Psoas muscle (tissue), 8 donors: ENCODE measurements around the gene JADE2. TPM values are rescaled to one million over a fixed set of nuclear protein-coding genes. Genes with fewer than 3 reads are reported as not detected.

ENCODE experiments used
- ATAC-seq, 4 donors: fragments of 200-7000 bp; cut with Tn5 transposase; one replicate each; pipeline ENCODE4 v1.9.1; 2020; ENCODE audit warnings: moderate library complexity in 3 of 4, mild to moderate bottlenecking in 2 of 4
- DNase-seq, 2 donors: peaks; one replicate each; pipeline ENCODE4 v3.0.0-alpha.2; 2020
- H3K27ac ChIP-seq: fragments of 200-600 bp; one replicate; pipeline ENCODE4 v1.8.0; 2022
- H3K27me3 ChIP-seq, 3 donors: fragments of 200-600 bp in 1 of 3; one replicate each; pipeline versions ENCODE4 v1.6.1 to v1.8.0; 2013 to 2022; ENCODE audit warnings: low read length in 2 of 3, mild to moderate bottlenecking in 2 of 3, moderate library complexity in 1 of 3; ENCODE audit not compliant: insufficient read depth in 3 of 3
- H3K36me3 ChIP-seq, 2 donors: fragments of 200-600 bp in 1 of 2; one replicate each; pipeline versions ENCODE4 v1.6.1 to v1.8.0; 2013 to 2022; ENCODE audit warnings: low read depth in 1 of 2, mild to moderate bottlenecking in 1 of 2, moderate library complexity in 1 of 2; ENCODE audit not compliant: insufficient read depth in 1 of 2
- H3K4me1 ChIP-seq: fragments of 200-600 bp; one replicate; pipeline ENCODE4 v1.8.0; 2022
- H3K4me3 ChIP-seq: fragments of 200-600 bp; one replicate; pipeline ENCODE4 v1.8.0; 2022; ENCODE audit warnings: mild to moderate bottlenecking
- H3K9me3 ChIP-seq: fragments of 200-600 bp; one replicate; pipeline ENCODE4 v1.8.0; 2022
- WGBS, 3 donors: extraction: QIAGEN DNeasy Blood & Tissue Kit; methylation state at CpG; one replicate each; pipeline versions ENCODE4 v1.1.6 to v1.1.7; 2013; 5-methylcytosine and 5-hydroxymethylcytosine counted together
- intact Hi-C, 2 donors: fragments of 100-400 bp; cut with DNase I; formaldehyde crosslinking; loops; one replicate each; pipeline versions ENCODE4 v1.11.0 to v1.14.2; 2022
- polyA plus RNA-seq, 3 donors: library from polyadenylated mRNA; stranded (reverse); fragments of 200-250 nt; gene quantifications; one replicate each; pipeline ENCODE4 v1.2.3, GENCODE V29; 2013
- total RNA-seq, 4 donors: library from RNA; stranded (reverse); fragmentation: NEBNext Ultra II Directional in 2 of 4; extraction: Animal tissue kit (Norgen Biotek cat#: 25700) in 2 of 4; gene quantifications; one replicate each; pipeline versions ENCODE4 v1.2.1 to v1.2.4, GENCODE V29; 2021 to 2023
- TF ChIP-seq, protein P1 (sequence below): fragments of 200-600 bp; IDR thresholded peaks from one replicate; pipeline ENCODE4 v1.8.0; 2022; ENCODE audit warnings: antibody characterized with exemption
- donor health status: healthy with polysubstance abuse.
- donor health status: DM: no; HTN: no; CAD: no; lungs with moderate emphysema.
- donor health status: Bipolar disorder and iron deficiency.
- donor health status: healthy.
- donor health status: DM: yes; HTN: yes; CAD: no.
- donor health status: DM: no; HTN: no; CAD: no.
- donor health status: DM: no; HTN: no; CAD: no.
- donor health status: DM: yes; HTN: yes; CAD: no.

Gene JADE2
- total and polyA plus RNA-seq, 7 donors, result 5.0 to 15.1 (median 10.1) TPM

GRCh38 chr5:134534058-134534725 is 8.7 kb downstream of the JADE2 start:
- H3K27ac ChIP-seq, result no peak overlapping the region
- no peaks in the 10 kb centered on the region for H3K9me3 ChIP-seq
- peaks cover 0 to 30% of the 10 kb centered on the region in 2 donors for H3K36me3 ChIP-seq
- intact Hi-C loops, result no loop called here
- no peak overlapping the region for H3K4me3 ChIP-seq
- DNase-seq (no peak), ATAC-seq (no peak)
- no peaks in the 10 kb centered on the region for H3K27me3 ChIP-seq
- H3K4me1 ChIP-seq, result peaks cover 30% of the 10 kb centered on the region
- WGBS, 3 donors, result 71 to 80% (median 73%) methylated on average over 10 of the region's 10 CpGs
- TF ChIP-seq, protein P1, sequence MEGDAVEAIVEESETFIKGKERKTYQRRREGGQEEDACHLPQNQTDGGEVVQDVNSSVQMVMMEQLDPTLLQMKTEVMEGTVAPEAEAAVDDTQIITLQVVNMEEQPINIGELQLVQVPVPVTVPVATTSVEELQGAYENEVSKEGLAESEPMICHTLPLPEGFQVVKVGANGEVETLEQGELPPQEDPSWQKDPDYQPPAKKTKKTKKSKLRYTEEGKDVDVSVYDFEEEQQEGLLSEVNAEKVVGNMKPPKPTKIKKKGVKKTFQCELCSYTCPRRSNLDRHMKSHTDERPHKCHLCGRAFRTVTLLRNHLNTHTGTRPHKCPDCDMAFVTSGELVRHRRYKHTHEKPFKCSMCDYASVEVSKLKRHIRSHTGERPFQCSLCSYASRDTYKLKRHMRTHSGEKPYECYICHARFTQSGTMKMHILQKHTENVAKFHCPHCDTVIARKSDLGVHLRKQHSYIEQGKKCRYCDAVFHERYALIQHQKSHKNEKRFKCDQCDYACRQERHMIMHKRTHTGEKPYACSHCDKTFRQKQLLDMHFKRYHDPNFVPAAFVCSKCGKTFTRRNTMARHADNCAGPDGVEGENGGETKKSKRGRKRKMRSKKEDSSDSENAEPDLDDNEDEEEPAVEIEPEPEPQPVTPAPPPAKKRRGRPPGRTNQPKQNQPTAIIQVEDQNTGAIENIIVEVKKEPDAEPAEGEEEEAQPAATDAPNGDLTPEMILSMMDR, result no peak

DNA sequence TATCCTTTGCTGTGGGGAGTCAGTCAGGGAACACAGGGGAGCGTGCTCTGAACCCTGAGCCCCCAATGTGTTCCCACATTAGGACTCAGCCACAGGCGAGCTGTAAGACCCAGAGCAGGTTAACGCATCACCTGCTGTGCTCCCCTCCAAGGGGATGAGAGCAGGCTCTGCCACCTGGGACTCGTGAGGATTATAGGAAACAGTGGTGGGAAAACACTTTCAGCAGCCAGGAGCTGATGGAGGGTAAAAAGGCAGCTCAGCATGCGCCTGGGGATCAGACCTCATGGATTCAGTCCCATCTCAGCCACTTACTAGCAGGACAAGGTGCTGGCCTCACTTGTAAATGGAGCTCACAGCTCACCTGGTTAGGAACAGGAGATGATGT is 9.2 kb downstream of the JADE2 start:
- intact Hi-C loops, result loop anchor here in 1 of 2 donors (5.0 kb wide), 1 partner anchor 43 kb away; no protein-coding TSS in a partner anchor
- no peak for ATAC-seq
- WGBS, 3 donors, result 91 to 93% (median 92%) methylated on average over 5 of the region's 5 CpGs
- Histone ChIP-seq H3K36me3 (peaks cover 0 to 35% of the 10 kb centered on the region in 2 donors), H3K4me1 (peaks cover 30% of the 10 kb centered on the region), H3K4me3 (no peak overlapping the region), H3K27ac (no peak overlapping the region), H3K9me3 (no peaks in the 10 kb centered on the region), H3K27me3 (no peaks in the 10 kb centered on the region)
- TF ChIP-seq, protein P1, result no peak
- DNase-seq, result no peak

DNA sequence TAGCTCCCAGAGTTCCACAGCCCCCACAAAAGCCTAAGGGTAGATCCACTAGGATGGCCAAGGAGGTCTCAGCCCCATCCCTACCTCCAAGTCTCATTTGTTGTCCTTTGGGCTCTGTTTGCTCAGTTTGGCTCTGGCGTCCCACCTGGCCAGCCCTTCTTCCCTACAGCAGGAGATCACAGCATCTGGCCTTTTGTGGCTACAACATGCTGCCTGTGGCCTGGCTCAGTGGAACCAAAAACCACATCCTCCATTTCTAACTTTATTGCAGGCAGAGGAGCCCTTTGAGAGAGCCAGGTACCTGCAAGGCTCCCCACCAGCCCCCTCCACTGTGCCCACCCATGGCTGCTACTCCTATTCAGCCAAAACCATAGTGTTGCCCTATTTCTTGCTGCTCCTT is 11.4 kb downstream of the JADE2 start:
- peaks cover 0 to 56% of the 10 kb centered on the region in 2 donors for H3K36me3 ChIP-seq
- DNase-seq (no peak), ATAC-seq (no peak)
- H3K27me3 ChIP-seq, result no peaks in the 10 kb centered on the region
- no peak overlapping the region for H3K4me3 ChIP-seq
- intact Hi-C loops, result loop anchor here in 1 of 2 donors (5.0 kb wide), 1 partner anchor 40 kb away; no protein-coding TSS in a partner anchor
- peaks cover 15% of the 10 kb centered on the region for H3K4me1 ChIP-seq
- H3K27ac ChIP-seq, result no peak overlapping the region
- TF ChIP-seq, protein P1, result no peak
- H3K9me3 ChIP-seq, result no peaks in the 10 kb centered on the region
- WGBS, 3 donors, result 42 to 89% (median 42%) methylated on average over 1 of the region's 1 CpG

DNA sequence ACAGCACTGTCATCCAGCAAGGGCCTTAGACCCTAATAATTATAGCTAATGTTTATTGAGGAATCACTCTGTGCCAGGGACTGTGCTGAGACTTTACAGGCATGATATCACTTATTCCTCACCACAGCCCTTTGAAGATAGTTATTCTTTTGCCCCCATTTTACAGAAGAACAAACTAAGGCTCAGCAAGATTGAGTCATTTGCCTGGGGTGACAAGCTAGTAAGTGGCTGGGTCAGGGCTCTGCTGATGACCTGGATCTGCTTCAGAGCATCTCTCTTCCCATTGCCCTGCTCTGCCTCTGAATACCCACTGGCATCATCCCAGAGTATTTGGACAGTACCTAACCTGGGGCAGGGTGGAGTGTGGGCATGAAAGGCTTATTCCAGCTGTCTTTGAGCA is 11.8 kb downstream of the JADE2 start:
- TF ChIP-seq, protein P1, result no peak
- intact Hi-C loops, result loop anchor here in 1 of 2 donors (5.0 kb wide), 1 partner anchor 40 kb away; no protein-coding TSS in a partner anchor
- no peak for DNase-seq
- Histone ChIP-seq H3K9me3 (no peaks in the 10 kb centered on the region), H3K36me3 (peaks cover 0 to 56% of the 10 kb centered on the region in 2 donors), H3K27ac (no peak overlapping the region), H3K4me1 (peaks cover 11% of the 10 kb centered on the region), H3K27me3 (no peaks in the 10 kb centered on the region), H3K4me3 (no peak overlapping the region)
- no peak for ATAC-seq
